ENCODE measurements around the gene ZDHHC24.
"Not testable (repeated sequence)": the region's sequence is repeated elsewhere in the genome, so short reads cannot be mapped to it uniquely, and the experiment has no call there.

The ZDHHC24 gene

GRCh38 chr11:66546368-66546965 lies 619 bp upstream of the ZDHHC24 start, which contains the start of gene ACTN3:
Gene ACTN3 (plus strand): TSS chr11:66546903. CDS start chr11:66546938, 35 bp downstream.
- no peak for DNase-seq (ENCODE audit: low spot score)

DNA sequence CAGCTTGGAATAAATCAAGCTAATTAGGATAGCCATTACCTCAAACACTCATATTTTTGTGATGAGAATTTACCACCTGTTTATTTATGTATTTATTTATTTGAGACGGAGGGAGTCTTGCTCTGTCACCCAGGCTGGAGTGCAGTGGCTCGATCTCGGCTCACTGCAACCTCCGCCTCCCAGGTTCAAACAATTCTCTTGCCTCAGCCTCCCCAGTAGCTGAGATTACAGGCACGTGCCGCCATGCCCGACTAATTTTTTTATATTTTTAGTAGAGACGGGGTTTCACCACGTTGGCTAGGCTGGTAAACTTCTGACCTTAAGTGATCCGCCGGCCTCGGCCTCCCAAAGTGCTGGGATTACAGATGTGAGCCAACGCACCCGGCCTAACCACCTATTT lies 896 bp downstream of the ZDHHC24 start:
- DNase-seq (ENCODE audit: low spot score) = not testable (repeated sequence)

DNA sequence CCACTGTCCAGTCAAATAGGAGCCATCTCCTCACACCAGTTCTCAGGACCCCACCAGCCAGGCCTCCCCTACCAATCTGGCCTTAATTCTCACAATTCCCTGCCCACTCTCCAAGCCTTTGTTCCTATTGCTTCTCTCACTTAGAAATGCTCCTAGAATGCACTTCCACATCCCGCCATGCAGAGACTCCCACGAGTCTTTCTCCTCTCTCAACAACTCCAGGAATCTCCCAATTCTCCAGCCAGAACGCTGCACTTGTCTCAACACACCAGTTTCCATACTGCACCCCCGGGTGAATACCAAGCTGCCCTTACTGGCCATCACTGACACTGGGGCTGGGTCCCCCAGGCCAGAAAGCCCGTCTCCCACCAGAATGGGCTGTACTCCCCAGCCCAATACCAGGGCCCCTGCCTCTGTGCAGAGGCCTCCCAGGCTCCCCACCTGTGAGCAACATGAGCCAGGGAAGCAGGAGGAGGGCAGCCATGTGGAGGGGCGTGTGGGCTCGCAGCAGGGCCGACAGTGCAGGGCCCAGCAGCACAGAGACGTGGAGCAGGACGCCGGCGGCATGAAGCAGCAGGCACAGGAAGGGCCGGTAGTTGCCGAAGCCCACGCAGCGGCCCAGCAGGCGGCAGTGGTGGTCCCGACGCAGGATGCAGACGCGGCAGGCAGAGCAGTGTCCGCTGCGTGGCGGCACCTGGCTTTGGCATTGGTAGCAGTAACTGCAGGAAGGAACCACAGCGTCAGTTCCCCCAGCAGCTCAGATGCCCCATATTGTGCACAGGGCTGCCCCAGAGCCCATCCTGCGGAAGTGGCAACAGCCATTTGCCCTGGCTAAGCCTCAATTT lies 2.4 kb downstream of the ZDHHC24 start:
- no peak for DNase-seq (ENCODE audit: low spot score)

DNA sequence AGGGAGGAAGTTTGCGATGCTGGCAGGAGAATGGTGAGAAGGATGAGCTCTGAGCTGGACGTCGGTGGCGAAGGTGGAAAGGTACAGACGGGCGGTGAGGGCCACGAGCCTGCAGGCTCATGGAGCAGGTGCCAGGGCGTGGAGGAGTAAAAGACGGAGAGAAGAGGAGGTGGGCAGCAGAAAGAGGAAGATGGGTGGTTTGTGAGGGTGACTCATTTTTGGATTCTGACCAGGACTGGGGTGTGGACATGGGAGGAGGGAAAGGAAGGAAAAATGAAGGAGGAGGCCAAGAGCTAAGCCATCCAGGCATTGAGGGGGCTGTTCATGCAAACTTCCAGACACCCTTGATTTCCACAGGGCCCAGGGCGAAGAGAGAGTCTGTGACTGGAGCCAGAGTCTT lies 3.5 kb downstream of the ZDHHC24 start:
- no peak for DNase-seq (ENCODE audit: low spot score)

DNA sequence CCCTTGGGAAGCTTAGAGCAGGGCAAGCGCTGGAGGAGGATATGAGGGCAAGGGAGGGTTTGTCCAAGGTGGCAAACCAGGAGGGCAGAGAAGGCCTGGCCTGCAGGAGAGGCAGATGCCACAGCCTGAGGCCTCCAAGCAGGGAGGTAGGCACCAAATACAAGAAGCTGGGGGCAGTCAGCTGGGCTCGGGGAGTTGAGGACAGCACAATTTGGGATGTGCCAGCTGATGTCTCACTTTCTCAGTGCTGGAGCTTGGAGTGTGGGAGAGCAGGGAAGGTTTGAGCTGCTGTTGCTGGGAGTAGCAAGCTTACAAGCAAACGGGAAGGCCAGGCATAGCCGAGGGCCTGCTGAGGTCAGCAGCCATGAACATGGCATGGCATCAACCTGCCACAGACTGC lies 4.0 kb downstream of the ZDHHC24 start:
- no peak for DNase-seq (ENCODE audit: low spot score)

DNA sequence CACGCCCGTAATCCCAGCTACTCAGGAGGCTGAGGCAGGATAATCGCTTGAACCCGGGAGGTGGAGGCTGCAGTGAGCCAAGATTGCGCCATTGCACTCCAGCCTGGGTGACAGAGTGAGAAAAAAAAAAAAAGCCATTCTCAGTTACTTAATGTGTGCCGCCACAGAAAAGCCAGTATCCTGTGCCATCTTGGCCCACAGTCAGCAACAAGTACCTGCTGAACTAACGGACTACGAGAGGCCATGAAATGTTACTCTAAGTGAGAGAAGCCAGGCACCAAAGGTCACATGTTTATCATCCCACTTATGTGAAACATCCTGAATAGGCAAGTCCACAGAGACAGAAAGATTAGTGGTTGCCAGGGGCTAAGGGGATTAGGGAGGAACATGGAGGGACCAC lies 5.2 kb downstream of the ZDHHC24 start:
- DNase-seq (ENCODE audit: low spot score) = not testable (repeated sequence)

DNA sequence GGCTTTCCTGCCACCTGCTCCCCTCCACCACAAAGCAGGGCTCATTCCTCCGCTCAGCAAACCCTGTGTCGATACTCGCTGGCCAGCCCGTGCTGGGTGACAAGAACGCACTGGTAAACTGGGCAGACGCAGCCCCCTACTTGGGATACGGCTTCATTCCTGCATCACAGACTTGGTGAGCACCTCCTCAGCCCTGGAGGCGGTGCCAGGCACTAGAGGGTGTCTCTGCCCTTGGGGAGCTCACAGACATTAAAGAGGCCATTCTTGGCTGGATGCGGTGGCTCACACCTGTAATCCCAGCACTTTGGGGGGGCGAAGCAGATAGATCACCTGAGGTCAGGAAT lies 6.0 kb downstream of the ZDHHC24 start:
- no peak for DNase-seq (ENCODE audit: low spot score)

DNA sequence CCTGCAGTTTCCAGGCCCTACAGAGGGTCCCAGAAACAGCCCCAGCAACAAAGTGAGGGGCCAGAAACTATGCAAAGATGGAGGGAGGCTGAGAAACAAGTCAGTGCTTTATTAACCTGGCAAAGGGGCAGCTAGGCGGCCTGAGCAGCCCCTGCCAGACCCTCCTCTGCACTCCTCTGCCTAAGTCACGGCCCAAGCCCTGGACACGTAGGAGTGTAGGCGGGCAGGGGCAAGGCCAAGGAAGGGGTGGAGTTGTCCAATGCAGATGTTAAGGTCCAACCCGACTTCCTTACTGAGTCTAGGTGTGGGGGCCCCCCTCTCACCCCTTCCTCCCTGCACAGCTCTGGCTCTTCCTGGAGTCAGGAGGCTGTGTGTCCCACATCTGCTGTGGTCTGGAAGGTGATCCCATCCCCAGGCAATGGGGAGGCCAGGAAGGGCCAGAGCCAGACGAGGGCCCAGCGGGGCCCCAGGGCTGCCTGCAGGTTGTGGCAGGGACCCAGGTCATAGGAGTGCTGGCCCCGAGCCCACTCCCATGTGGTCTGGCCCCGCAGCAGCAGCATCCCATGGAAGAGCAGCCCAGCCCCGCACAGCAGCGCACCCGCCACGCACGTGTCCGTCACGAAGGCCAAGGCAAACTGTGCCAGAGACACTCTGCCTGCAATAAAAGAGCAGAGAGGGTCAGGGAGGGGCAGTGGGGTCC lies 6.5 kb downstream of the ZDHHC24 start:
- DNase-seq (ENCODE audit: low spot score) = no peak

GRCh38 chr11:66532784-66533183 lies 13.1 kb downstream of the ZDHHC24 start:
- DNase-seq (ENCODE audit: low spot score) = no peak

DNA sequence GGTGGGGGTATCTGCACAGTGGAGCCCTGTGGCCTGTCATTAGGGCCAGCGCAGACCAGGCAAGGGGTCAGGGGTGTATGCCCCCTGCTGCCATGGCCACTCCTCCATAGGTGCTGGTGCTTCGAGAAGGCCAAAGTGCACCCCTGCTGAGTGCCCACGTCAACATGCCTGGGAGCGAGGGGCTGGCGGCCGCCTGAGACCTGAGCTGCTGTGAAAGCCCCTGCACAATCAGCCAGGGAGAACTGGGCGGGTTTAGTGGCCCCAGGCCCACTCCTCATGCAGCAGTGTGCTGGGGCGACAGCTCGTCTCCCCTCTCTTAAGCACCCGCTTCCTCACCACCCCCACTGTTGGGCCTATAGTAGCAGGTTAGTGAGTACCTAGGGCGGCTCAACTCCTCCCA lies 14.0 kb downstream of the ZDHHC24 start:
- no peak for DNase-seq (ENCODE audit: low spot score)

DNA sequence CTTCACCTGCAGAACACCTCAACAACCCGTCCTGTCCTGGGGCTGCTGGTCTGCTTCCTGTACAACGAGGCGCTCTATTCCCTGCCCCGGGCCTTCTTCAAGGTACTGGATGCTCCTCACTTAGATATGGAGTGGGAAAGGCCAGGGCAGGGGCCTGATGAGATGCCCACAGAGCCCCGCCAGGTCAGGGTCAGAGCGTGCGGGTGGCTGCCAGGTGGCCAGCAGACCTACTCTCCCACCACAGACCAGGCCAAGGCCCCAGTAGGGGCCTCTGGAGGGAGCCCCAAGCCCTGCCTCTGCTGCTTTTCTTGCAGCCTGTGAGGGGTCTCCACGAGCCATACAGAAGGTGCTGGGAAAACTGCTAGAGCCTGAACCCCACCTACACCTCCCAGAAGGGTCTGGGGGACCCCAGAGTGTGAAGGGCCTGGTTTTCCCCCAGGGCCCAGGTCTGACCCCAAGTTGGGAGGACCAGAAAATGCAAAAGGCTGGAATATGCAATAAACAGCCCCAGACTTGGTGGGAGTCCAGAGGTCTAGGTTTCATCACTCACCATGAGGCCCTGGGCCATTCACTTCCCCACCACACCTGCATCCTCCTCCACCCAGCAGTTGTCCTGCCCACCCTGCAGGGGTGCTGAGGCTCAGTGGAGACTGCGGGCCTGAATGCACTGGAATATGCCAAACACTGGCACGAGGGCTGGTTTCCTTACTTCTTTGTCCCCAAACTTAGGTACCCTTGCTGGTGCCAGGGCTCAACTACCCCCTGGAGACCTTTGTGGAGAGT lies 14.7 kb downstream of the ZDHHC24 start:
- no peak for DNase-seq (ENCODE audit: low spot score)

- no peak for DNase-seq (ENCODE audit: low spot score)
Measured at GRCh38 chr11:66529655-66530054, 16.2 kb downstream of the ZDHHC24 start.

GRCh38 chr11:66529069-66529468 lies 16.8 kb downstream of the ZDHHC24 start:
- DNase-seq (ENCODE audit: low spot score) = no peak

DNA sequence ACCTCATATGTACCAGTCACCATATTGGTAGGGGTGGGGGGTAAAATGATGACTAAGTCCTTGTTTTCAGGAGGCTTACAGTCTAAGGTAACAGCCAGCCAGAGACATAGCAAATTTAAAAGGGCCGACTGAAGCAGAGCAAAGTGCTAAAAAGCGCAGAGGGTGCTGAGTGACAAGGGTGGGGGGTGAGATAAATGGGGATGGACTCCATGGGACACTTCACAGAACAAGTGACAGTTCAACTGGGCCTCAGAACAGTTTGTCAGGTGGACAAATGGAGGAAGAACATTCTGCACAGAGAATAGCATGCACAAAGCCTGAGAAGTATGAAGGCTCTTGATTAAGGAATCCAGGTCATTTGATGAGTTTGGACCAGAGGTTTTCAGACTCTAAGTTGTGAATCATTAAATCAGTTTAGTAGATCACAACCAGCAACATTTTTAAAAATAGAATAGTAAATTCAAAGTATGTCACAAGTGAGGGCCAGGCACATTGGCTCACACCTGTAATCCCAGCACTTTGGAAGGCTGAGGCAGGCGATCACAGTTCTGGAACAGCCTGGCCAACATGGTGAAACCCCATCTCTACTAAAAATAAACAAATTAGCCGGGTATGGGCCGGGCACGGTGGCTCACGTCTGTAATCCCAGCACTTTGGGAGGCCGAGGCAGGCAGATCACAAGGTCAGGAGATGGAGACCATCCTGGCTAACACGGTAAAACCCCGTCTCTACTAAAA lies 21.4 kb downstream of the ZDHHC24 start:
- DNase-seq (ENCODE audit: low spot score) = no peak

DNA sequence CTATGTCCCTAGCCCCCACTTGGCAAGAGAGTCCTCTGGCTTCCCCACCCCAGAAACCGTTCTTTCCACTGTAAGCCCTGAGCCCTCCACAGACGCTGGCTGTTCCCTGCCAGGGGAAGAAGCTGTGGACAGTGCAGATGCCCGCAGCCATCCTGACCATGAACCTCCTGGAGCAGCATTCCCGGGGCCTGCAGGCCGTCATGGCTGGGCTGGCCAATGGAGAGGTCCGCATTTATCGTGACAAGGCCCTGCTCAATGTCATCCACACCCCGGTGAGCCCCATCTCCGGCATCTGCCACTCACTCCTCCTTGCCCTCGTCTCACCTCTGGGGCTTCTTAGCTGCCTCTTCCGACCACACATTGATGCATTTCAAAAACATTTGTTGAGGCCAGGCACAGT lies 22.2 kb downstream of the ZDHHC24 start:
- no peak for DNase-seq (ENCODE audit: low spot score)

DNA sequence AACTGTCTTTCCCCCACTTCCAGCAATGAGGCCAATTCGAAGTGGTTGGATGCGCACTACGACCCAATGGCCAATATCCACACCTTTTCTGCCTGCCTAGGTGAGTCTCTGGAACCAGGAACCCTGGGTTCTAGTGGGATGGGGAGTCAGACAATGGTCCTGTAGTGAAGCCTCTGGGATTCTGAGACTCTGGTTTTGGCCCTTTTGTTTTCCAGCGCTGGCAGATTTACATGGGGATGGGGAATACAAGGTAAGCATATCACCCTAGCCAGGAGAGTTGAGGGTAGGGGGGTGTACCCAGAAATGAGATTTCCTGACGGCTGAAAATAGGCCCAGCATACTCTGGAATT lies 34.9 kb downstream of the ZDHHC24 start:
- no peak for DNase-seq (ENCODE audit: low spot score)

DNA sequence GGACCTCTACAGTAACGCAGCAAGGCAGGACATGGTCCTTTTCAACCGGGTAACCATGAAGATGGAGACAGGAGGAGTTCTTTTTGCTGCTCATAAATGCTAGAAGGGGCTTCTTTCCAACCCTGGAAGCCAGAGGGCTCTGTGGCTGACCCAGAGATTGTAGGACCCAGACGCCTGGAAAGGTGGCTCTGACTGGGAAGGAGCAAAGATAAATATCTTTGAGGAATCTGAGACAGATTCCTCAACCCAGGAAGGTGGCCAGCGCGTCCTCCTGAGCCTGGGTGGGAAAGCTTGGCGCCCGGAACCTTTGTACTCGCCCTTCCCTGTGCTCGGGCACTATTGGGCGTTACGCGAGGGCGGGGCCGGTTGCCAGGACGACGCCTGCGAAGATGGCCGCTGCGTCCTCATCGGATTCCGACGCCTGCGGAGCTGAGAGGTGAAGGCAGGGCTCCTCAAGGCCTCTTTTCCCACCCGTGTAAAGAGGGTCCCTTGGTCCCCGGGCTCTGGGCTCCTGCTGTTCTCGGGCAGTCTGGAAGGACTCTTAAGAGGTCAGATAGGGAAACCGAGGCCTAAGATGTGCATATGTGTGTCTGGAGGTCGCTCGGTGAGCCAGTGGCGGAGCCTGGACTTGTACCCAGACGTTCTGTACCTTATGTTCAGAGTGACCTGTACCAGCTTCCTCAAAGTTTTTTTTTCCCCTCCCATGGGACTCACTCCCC lies 35.4 kb downstream of the ZDHHC24 start, which contains the start of gene BBS1:
TSS of gene BBS1 (plus strand) at position 365 of the 719 bp plus-strand sequence. CDS start at position 390, 25 bp downstream.
- peak; percentile 81 for DNase-seq (ENCODE audit: low spot score)

DNA sequence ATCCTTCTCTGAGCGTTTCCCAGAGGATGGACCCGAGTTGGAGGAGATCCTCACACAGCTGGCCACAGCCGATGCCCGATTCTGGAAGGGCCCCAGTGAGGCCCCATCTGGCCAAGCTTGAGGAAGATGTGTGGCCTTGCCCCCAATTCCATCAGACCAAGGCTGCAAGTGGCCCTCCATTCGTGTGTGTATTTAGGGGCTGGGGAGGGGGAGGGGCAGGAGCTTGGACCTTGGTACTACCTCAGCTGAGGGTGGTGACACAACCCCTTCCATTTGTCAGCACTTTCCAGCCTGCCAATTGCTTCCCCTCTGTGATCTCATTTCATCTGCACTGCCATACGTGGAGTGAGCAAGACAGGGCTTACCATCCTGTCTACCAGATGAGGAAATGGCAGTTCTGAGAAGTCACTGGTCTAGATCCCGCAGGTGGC lies 36.7 kb downstream of the ZDHHC24 start:
- DNase-seq (ENCODE audit: low spot score) = peak; percentile 26

DNA sequence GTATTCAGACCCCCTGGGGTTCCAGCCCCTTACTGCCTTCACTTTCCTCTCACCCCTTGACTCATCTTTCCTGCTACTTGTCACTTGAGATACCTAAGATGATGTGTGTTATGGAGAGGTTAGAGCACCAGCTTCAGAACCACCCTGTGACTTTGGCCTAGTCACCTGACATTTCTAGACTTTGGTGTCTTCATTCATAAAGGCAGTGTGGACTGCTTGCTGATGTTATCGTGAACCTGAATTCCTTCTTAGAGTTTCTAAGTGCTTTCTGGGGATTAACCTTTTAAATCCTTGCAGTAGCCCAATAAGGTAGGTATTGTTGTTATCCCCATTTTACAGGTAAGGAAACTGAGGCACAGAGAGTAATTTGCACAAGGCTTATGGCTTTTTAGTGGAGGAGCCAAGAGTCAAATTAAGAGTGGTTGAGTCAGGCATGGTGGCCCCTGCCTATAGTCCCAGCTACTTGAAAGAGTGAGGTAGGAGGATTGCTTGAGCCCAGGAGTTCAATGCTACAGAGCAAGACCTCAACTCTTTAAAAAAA lies 40.5 kb downstream of the ZDHHC24 start:
- no peak for DNase-seq (ENCODE audit: low spot score)

GRCh38 chr11:66498506-66498905 lies 47.3 kb downstream of the ZDHHC24 start:
- no peak for DNase-seq (ENCODE audit: low spot score)

GRCh38 chr11:66497206-66497605 lies 48.6 kb downstream of the ZDHHC24 start:
- no peak for DNase-seq (ENCODE audit: low spot score)

Measured in RKO (cell line).